ENCODE measurements around the gene KRTAP17-1. TPM values are rescaled to one million over a fixed set of nuclear protein-coding genes. Genes with fewer than 3 reads are reported as not detected.
A peak's percentile ranks its signal among the peaks of the same experiment; 100 is the strongest.
"Not testable (repeated sequence)": the region's sequence is repeated elsewhere in the genome, so short reads cannot be mapped to it uniquely, and the experiment has no call there.

Gene KRTAP17-1
- total RNA-seq, 1 donor from 2014 or later, result not detected

- TF ChIP-seq CTCF (IDR thresholded peaks at IDR 0.05) (no peak), POLR2AphosphoS5 (IDR thresholded peaks at IDR 0.05; ENCODE audit: insufficient read depth in 1 of 2, low read depth in 1 of 2) (no peak), POLR2A (IDR thresholded peaks at IDR 0.05) (no peak)
- Histone ChIP-seq H3K36me3 (no peaks in the 10 kb centered on the region), H3K27me3 (no peaks in the 10 kb centered on the region), H3K4me3 (no peak overlapping the region), H3K27ac (no peak overlapping the region), H3K4me1 (peaks cover 5% of the 10 kb centered on the region), H3K9me3 (no peaks in the 10 kb centered on the region)
- intact Hi-C loops (cut with DNase I), result no loop called here
- DNase-seq (ENCODE audit: extremely low spot score in 2 of 2), result no peak
Observed at GRCh38 chr17:41352597-41353366, 37.3 kb upstream of the KRTAP17-1 start.

- no peak overlapping the region for H3K27ac ChIP-seq
- no peak for DNase-seq (ENCODE audit: extremely low spot score in 2 of 2)
- TF ChIP-seq POLR2AphosphoS5 (IDR thresholded peaks at IDR 0.05; ENCODE audit: insufficient read depth in 1 of 2, low read depth in 1 of 2) (no peak), POLR2A (IDR thresholded peaks at IDR 0.05) (no peak), CTCF (IDR thresholded peaks at IDR 0.05) (no peak)
- intact Hi-C loops (cut with DNase I), result no loop called here
- H3K9me3 ChIP-seq, result no peaks in the 10 kb centered on the region
- H3K27me3 ChIP-seq, result no peaks in the 10 kb centered on the region
- no peaks in the 10 kb centered on the region for H3K36me3 ChIP-seq
- peaks cover 5% of the 10 kb centered on the region for H3K4me1 ChIP-seq
- H3K4me3 ChIP-seq, result no peak overlapping the region
Observed at GRCh38 chr17:41351177-41351576, 35.7 kb upstream of the KRTAP17-1 start.

- DNase-seq (ENCODE audit: extremely low spot score in 2 of 2); H3K4me1 ChIP-seq; H3K27ac ChIP-seq: not testable (repeated sequence)
Observed at GRCh38 chr17:41350381-41350878, 34.9 kb upstream of the KRTAP17-1 start, which contains the start of gene KRT33A. KRT33A (minus strand) TSS chr17:41350828; CDS start chr17:41350767, 61 bp downstream.

GRCh38 chr17:41347869-41348760, 32.6 kb upstream of the KRTAP17-1 start:
- Histone ChIP-seq H3K4me1 (peaks cover 5% of the 10 kb centered on the region), H3K9me3 (no peaks in the 10 kb centered on the region), H3K4me3 (no peak overlapping the region), H3K27ac (no peak overlapping the region), H3K27me3 (no peaks in the 10 kb centered on the region), H3K36me3 (no peaks in the 10 kb centered on the region)
- intact Hi-C loops (cut with DNase I), result no loop called here
- peak; percentile 34 to 37 for TF ChIP-seq POLR2AphosphoS5 (IDR thresholded peaks at IDR 0.05; ENCODE audit: insufficient read depth in 1 of 2, low read depth in 1 of 2)
- TF ChIP-seq POLR2A (IDR thresholded peaks at IDR 0.05), result no peak
- no peak for DNase-seq (ENCODE audit: extremely low spot score in 2 of 2)

More at GRCh38 chr17:41350381-41350878, 34.9 kb upstream of the KRTAP17-1 start, which contains the start of gene KRT33A:
- intact Hi-C loops (cut with DNase I); H3K27me3 ChIP-seq; H3K36me3 ChIP-seq; H3K4me3 ChIP-seq; H3K9me3 ChIP-seq: not testable (repeated sequence)

GRCh38 chr17:41346421-41346820, 30.9 kb upstream of the KRTAP17-1 start:
- H3K4me3 ChIP-seq; H3K4me1 ChIP-seq; H3K27me3 ChIP-seq; H3K9me3 ChIP-seq; intact Hi-C loops (cut with DNase I); H3K36me3 ChIP-seq; DNase-seq (ENCODE audit: extremely low spot score in 2 of 2); H3K27ac ChIP-seq: not testable (repeated sequence)

GRCh38 chr17:41345992-41346391, 30.5 kb upstream of the KRTAP17-1 start:
- H3K27ac ChIP-seq, result no peak overlapping the region
- TF ChIP-seq POLR2A (IDR thresholded peaks at IDR 0.05), result no peak
- TF ChIP-seq CTCF (IDR thresholded peaks at IDR 0.05), result no peak
- TF ChIP-seq POLR2AphosphoS5 (IDR thresholded peaks at IDR 0.05; ENCODE audit: insufficient read depth in 1 of 2, low read depth in 1 of 2), result no peak

More at GRCh38 chr17:41345992-41346391, 30.5 kb upstream of the KRTAP17-1 start:
- intact Hi-C loops (cut with DNase I), result no loop called here
- no peaks in the 10 kb centered on the region for H3K9me3 ChIP-seq
- DNase-seq (ENCODE audit: extremely low spot score in 2 of 2), result no peak
- no peaks in the 10 kb centered on the region for H3K27me3 ChIP-seq
- no peak overlapping the region for H3K4me3 ChIP-seq
- H3K36me3 ChIP-seq, result no peaks in the 10 kb centered on the region
- H3K4me1 ChIP-seq, result peaks cover 5% of the 10 kb centered on the region
